Measurements from ENCODE around the gene ALDH4A1. TPM values are rescaled to one million over a fixed set of nuclear protein-coding genes. Genes with fewer than 3 reads are reported as not detected.

Gene ALDH4A1
- total and polyA plus RNA-seq, 2 experiments from 2014 or later: 11.3 to 33.8 TPM

GRCh38 chr1:18943914-18944572 lies 41.7 kb upstream of the ALDH4A1 start:
- no peak overlapping the region for H3K27ac ChIP-seq (ENCODE audit: low read depth)

More at GRCh38 chr1:18943914-18944572, 41.7 kb upstream of the ALDH4A1 start:
- Histone ChIP-seq H3K9me2 (ENCODE audit: insufficient read depth) (no peaks in the 10 kb centered on the region), H3K4me3 (no peak overlapping the region), H3K4me2 (no peak overlapping the region), H3K27me3 (ENCODE audit: insufficient read depth) (no peaks in the 10 kb centered on the region), H2AFZ (no peak overlapping the region), H4K20me1 (replicated peaks; ENCODE audit: insufficient read depth) (no peaks in the 10 kb centered on the region; the same call in 1 of the 2 replicates), H3F3A (replicated peaks; ENCODE audit: low read depth) (no peaks in the 10 kb centered on the region), H3K4me1 (ENCODE audit: insufficient read depth) (peaks cover 12% of the 10 kb centered on the region; the same call in 1 of the 2 replicates), H3K79me2 (replicated peaks; ENCODE audit: insufficient read depth) (no peaks in the 10 kb centered on the region; the same call in 1 of the 2 replicates), H3K36me3 (ENCODE audit: insufficient read depth) (no peaks in the 10 kb centered on the region)
- Mint-ChIP-seq H3K9me3 (peaks cover 3% of the 10 kb centered on the region; the same call in 2 of the 3 replicates), H3K4me1 (peaks cover 45% of the 10 kb centered on the region), H3K4me3 (no peak overlapping the region), H3K36me3 (ENCODE audit: low read depth) (no peaks in the 10 kb centered on the region; the same call in 2 of the 3 replicates), H3K27ac (no peak overlapping the region), H3K27me3 (ENCODE audit: insufficient read depth, low read depth, poor library complexity) (peaks cover 12% of the 10 kb centered on the region)
- TF ChIP-seq REST (IDR thresholded peaks at IDR 0.05; ENCODE audit: unreplicated experiment) (no peak), CTCF (conservative IDR thresholded peaks at IDR 0.05; ENCODE audit: low read depth in 2 of 2) (peak in 1 of 2 experiments; percentile 36; a peak in 1 of 4 replicates)
- DNase-seq (ENCODE audit: low spot score) (no peak), ATAC-seq (no peak)
